NCI-H2171 treated with DMSO at 0.1 percent for 48 hours (cell line): Measurements from ENCODE around the gene SCNN1B.
"Not testable (repeated sequence)": the region's sequence is repeated elsewhere in the genome, so short reads cannot be mapped to it uniquely, and the experiment has no call there.

ENCODE experiments used
- DNase-seq: peaks from one replicate; lab custom pipeline; 2025; lab: John Stamatoyannopoulos, UW

The SCNN1B gene

DNA sequence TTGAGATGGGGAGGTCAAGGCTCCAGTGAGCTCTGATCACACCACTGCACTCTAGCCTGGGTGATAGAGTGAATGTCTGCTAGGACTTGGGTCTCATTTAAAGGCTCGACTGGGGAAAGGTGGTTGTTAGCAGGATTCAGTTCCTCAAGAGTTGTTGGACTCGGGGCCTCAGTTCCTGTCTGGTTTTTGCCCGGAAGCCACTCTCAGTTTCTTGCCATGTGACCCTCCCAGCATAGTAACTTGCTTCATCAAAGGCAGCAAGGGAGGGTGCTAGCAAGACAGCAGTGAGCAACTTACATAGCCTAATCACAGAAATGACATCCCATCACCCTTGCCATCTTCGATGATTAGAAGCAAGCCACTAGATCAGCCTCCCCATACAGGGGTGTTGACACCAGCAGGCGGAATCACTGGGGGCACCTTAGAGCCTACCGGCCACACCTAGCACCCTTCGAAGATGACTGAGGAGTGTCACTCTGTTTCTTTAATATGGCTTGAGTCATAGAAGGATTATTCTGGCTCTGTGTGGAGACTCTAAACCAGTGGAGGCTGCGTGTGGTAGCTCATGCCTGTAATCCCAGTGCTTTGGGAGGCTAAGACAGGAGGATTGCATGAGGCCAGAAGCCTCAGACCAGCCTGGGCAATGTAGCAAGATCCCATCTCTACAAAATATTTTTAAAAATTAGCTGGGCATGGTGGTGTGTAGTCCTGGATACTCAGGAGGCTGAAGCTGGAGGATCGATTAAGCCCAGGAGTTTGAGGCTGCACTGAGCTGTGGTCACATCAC, 13.2 kb upstream of the SCNN1B start:
- DNase-seq, result no peak

DNA sequence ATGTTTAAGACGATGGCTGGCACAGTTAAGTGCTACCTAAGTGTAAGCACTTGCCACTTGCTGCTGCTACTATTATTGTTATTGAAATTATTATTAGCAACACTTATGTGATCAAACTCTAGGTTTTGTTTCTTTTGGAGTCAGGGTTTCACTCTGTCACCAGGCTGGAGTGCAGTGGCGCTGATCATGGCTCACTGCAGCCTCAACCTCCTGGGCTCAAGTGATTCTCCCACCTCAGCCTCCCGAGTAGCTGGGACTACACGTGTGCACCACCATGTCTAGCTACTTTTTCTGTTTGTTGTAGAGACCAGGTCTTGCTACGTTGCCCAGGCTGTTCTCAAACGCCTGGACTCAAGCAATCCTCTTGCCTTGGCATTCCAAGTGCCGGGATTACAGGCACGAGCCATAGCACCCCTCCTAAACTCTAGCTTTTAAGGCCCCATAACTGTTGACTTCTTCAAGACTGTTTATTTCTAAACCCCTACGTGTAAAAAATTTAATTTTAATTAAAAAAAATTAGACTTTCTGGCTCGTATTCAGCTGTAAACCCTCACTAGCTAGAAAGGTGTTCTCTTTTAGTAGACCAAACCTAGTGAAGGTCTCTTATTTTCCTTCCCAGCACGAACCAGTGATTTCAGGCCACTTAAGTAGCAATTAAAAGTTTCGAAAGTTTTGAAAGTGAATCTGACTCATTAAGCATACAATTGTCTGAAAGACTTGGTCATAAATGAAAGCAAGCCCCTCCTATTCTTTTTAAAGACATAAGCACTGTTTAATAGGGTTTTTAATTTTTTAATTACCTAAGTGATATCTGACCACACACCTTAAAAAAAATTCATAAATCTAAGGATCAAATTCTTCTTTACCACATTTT, 11.7 kb upstream of the SCNN1B start:
- no peak for DNase-seq

DNA sequence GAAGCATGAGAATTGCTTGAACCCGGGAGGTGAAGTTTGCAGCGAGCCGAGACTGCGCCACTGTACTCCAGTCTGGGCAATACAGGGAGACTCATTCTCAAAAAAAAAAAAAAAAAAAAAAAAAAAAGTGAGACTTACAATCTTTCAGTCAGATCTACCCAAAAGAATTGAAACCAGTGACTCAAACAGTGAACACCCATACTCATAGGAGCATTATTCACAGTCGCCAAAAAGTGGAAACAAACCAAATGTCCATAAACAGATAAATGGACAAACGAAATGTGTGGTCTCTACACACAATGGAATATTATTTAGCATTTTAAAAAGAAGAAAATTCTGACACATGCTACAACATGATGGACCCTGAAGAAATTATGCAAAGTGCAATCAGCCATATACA, 9.1 kb upstream of the SCNN1B start:
- DNase-seq, result no peak

DNA sequence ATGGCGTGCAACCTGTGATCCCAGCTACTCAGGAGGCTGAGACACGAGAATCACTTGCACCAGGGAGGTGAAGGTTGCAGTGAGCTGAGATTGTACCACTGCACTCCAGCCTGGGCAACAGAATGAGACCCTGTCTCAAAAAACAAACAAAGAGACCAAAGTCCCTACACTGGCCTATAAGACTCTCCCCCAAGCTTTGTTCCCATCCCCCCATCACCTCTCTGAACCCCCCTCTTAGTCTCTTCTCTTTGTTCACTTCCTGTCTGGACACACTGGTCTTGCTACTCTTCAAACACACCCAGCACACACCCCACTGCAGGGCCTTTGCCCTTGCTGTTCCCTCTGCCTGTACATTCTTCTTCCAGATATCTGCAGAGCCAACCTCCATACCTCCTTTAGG, 7.8 kb upstream of the SCNN1B start:
- no peak for DNase-seq

DNA sequence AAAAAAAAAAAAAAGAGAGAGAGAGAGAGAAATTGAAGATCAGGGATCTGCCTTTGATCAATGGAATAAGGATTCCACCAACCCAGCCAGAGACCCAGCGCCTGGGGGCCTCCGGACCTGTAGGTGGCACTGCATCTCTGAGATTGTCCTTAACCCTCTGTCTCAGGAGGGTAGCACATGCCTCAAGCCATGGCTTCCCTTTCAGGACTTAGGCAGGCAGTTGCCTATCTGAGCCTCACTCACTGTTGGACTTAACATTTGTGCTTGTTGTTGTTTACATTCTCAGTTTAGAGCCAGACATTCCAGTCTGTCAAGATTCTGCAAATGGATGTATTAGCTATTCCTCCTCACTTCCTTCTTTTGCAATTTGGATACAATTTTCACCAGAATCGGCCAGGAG, 5.1 kb upstream of the SCNN1B start:
- DNase-seq, result peak; percentile 13

DNA sequence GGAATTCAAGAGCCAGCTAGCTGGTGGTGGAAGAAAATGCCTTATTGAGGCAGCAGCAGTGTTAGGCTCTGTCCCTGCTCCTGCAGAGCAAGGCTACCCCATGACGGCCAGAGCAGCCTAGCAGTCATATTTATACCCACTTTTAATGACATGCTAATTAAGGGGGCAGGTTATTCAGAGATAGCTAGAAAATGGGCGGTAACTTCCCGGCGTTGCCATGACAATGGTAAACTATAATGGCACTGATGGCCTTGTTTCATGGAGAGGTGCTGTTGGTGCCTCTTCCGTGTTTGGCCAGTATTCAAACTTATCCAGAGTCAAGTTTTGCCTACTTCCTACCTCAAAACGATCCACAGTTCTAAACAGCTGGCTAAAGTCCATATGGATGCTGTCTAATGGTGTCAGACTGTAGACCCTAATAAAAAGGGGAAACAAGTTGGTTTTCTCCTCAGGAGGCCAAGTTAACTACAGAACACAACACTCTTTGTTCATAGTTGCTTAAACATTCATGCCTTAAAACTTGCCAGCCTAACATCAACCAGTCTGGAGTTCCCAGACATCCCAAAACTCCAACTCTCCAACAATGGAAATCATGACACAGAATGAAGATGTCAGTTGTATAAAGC, 3.7 kb upstream of the SCNN1B start:
- DNase-seq, result no peak

DNA sequence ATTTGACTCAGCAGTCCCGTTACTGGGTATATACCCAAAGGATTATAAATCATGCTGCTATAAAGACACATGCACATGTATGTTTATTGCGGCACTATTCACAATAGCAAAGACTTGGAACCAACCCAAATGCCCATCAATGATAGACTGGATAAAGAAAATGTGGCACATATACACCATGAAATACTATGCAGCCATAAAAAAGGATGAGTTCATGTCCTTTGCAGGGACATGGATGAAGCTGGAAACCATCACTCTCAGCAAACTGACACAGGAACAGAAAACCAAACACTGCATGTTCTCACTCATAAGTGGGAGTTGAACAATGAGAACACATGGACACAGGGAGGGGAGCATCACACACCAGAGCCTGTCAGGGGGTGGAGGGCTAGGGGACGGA, 2.3 kb upstream of the SCNN1B start:
- not testable (repeated sequence) for DNase-seq

DNA sequence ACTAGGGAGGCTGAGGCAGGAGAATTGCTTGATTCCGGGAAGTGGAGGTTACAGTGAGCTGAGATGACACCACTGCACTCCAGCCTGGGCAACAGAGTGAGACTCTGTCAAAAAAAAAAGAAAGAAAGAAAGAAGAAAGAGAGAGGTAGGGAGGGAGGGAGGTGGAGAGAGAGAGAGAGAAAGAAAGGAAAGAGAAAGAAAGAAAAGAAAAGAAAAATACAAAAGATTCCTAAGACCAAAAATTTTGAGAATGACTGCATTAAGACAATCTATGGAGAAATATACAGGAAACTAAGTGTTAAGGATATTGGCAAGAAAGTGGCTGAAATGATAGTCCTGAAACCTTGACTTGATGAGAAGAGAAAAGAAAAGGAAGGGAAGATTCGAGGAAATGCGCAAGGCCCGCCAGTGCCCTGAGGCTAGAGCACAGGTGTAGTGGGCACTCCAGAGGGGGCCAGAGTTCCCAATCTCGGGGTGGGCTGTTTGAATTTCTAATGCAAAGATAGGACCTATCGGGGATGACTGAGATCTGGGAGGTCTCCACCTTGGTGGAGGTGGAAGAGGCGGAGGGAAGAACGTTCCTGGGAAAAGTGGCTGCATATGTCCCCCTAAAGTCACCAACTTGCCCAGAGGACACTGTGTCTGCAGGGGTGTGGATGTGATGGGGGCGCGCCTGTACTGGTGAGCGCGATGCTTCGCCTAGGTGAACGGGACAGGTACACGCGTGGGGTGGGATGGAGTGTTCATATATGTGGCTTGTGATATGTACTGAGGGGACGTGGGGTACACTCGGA, 654 bp upstream of the SCNN1B start:
- DNase-seq, result no peak

DNA sequence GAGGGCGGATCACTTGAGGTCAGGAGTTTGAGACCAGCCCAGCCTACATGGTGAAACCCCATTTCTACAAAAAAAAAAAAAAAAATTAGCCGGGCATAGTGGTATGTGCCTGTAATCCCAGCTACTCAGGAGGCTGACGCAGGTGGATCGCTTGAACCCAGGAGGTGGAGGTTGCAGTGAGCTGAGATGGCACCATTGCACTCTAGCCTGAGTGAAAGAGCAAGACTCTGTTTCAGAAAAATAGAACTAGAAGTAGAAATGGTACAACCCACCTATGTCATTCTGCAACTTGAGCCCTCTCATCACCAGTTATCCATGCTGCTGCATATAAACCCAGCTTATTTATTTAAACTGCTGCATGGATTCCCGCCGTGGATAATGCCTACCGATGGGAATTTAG, 1.6 kb downstream of the SCNN1B start:
- DNase-seq, result no peak

DNA sequence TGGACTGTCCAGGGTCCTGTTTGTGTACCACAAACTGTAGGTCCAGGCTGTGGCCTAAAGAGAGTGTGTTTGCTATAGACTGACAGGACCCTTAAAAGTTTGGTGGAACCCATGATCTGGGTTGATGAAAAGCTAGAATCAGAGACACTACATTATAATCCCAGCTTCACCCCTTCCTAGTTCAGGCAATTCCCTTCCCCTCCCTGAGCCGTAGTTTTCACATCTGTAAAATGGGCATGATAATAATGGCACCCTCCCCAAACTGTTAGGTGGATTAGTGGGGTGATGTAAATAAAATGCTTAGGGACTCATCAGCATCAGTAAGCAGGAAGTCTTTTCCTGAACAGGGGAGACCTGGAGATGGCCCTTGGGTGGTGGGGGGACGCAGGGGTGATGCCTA, 2.5 kb downstream of the SCNN1B start:
- no peak for DNase-seq

DNA sequence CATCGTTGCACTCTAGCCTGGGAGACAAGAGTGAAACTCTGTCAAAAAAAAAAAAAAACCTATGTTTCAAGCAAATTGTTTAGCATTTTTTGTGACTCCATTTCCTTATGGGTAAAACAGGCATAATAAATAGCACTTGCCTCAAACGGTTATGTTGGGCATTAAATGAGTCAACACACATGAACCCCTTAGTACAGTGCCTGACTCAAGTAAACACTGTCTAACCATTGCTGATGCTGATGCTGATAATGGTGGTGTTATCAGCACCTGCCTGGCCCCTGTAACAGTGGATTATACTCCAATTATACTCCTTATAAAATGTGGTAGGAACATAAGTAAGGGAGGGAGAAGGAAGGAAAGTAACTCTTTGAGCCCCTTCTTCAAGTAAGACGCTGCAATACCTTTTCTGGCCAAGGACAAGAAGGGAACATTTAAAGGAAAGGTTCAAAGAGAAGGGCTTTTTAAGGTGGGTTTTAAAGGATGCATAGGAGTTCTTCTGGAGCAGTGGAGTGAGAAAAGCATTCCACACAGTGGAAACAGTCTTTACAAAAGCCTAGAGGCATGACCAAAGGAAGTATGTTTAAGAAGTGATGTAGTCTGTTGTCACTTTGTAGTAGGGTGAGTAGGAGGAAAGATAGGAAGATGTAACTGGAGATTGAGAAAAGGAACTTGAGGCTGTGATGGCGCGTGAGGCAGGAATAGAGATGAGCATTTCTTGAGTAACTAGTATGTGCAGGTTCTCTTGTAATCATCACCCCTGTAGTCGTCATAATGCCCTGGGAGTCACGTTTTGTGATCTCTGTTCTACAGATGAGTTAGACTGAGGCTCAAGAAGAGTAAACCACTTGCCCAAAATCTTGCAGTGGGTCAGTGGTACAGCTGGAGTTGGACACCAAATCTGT, 4.3 kb downstream of the SCNN1B start:
- no peak for DNase-seq

DNA sequence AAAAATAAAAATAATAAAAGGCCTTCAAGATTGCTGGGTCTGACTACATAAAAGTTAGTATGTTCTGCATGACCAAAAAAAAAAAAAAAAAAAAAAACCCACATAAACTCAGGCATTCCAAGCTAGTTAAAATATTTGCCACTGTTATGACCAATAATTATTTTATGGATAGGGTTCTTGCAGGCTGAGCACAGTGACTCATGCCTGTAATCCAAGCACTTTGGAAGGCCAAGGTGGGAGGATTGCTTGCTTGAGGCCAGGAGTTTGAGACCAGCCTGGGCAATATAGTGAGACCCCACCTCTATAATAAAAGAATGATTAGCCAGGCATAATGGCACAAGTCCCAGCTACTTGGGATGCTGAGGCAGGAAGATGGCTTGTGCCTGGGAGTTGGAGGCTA, 8.1 kb downstream of the SCNN1B start:
- no peak for DNase-seq

DNA sequence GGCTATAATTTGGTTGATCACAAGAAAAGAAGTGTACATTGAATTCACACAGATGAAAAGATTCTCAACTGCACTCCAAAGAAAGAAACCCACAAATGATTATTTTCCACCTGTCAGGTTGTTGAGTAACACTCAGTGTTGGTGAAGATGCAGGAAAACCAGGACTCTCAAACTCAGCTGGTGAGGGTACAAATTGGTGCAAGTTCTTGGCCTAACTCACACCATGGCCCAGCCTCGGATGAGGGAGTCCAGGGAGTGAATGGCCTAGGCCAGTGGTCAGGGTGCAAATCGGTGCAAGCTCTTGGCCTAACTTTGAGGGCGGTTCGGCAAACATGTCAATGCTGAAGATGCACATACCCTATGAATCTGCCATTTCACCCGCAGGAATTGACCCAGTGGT, 8.6 kb downstream of the SCNN1B start:
- no peak for DNase-seq

DNA sequence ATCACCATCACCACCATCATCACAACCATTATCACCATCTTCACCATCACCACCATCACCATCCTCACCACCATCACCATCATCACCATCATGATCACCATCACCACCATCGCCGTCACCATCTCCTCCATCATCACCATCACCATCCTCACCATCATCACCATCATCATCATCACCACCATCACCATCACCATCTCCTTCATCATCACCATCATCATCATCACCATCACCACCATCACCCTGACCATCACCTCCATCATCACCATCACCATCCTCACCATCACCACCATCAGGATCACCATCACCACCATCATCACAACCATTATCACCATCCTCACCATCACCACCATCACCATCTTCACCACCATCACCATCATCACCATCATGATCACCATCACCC, 14.1 kb downstream of the SCNN1B start:
- no peak for DNase-seq

DNA sequence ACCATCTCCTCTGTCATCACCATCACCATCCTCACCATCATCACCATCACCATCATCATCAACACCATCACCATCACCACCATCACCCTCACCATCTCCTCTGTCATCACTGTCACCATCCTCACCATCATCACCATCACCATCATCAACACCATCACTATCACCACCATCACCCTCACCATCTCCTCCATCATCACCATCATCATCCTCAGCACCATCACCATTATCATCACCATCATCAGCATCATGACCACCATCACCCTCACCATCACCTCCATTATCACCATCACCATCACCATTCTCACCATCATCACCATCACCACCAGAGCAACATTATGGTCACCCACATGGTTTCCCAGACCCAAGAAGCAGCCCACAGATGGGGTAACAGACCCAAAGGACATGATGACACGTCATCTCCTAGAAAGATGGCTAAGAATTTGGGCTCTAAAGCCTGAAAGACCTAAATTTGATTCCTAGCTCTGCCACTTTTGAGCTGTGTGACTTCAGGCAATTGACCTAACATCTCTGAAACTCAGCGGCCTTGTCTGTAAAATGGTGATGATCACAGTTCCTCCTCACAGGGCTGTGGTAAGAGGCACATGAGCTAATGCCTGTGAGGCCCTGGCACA, 14.6 kb downstream of the SCNN1B start:
- no peak for DNase-seq

DNA sequence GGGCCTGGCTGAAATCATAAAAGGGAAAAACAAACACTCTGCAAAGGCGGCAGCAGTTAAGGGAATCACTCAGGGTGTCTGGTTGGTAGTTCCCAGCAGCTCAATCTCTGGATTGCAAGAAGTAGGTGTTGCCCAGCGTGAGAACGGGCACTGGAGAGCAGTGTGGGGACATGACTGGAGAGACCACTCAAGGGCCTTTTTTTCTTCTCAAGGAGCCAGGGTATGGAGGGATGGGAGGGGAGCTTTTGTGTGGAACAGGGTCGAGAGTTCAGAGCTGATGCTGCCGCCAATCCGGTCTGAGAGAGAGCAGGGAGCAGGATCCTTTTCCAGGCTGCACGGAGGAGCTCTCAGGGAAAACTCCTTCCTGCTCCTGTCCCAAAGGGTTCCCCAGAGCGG, 15.2 kb downstream of the SCNN1B start:
- DNase-seq, result peak; percentile 11

DNA sequence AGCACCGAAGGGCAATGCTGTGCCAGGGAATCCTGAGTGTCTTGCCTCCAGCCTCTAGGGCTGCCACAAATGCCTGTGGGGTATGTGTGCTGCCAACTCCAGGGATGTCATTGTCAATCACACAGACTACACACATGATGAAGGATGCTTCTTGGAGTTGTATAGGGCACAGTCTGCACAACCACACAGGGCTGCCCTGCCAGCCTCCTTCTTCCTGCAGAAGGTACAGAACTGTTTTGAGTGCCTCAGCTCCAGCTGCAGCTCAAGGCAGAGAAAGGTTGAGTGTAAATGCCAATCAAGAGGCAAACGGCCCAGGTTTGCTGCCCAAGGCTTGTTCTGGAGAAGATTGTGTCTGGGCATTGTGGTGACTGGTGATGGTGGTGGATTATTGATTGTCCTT, 15.6 kb downstream of the SCNN1B start:
- DNase-seq, result no peak

DNA sequence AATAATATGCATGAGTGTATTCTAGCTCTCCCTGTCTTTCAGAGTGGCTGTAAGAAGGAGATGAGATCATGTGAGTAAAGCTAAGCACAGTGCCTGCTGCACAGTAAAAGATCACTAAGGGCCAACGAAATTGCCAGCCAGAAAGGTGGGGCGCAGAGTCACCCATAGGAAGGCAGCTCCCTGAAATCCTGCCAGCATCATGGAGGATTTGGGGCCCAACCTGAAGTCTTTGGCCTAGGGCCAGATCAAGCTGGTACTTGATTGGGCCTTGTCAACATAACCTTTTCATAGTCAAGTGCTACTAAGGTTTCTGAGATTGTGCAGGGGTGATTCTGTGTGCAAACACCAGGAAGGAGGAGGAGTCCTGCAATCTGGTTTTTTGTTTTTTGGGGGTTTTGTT, 16.5 kb downstream of the SCNN1B start:
- peak; percentile 61 for DNase-seq

DNA sequence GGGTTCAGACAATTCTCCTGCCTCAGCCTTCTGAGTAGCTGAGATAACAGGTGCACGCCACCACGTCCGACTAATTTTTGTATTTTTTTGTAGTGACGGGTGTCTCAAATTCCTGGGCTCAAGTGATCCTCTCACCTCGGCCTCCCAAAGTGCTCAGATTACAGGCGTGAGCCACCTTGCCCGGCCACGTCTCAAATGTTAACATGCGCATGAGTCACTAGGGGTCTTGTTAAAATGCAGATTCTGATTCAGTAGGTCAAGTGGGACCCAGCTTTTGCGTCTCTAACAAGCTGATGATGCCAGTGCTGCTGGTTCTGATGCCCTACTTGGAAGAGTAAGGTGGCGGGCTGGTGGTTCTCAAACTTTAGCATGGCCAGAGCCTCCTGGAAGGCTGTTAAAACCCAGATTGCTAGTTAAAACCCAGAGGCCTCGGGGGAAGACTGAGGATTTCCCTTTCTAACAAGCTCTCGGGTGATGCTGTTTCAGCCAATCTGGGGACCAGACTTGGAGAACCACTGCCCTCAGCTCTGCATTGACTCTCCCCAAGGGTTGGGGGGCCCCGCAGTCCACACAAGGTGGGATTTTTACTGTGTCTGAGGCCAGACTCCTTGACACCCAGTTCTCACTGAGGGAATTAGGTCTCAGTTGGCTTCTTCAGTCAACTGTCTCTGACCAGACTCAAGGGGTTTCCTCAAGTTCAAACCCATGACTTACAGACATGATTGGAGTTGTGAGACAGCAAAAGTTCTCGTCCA, 17.9 kb downstream of the SCNN1B start:
- DNase-seq, result no peak

DNA sequence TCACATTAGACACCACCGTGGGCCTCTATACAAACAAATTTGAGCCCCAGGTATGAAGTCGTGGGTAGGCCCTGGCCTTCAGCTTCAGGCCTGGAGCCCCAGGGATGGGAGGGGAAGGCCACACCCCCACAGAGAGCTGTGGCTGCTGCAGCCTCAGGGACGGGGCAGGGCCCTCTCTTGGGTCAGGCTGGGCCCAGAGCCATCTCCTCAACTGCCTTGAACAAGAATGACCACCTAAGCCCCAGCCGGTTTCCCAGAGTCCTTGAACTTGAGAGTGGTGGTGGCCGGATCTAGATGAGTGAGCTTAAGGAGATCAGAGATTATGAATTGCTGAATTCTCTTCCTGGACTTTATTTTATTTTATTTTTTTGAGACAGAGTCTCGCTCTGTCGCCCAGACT, 18.6 kb downstream of the SCNN1B start:
- no peak for DNase-seq
